CD1c-positive myeloid dendritic cell (primary cell): Measurements from ENCODE around the gene C3AR1.
A peak's percentile ranks its signal among the peaks of the same experiment; 100 is the strongest.
"Not testable (repeated sequence)": the region's sequence is repeated elsewhere in the genome, so short reads cannot be mapped to it uniquely, and the experiment has no call there.

Experiments used
- DNase-seq: peaks from one replicate; pipeline ENCODE4 v3.0.0-alpha.2; 2016; ENCODE audit errors: extremely low spot score

Gene C3AR1

GRCh38 chr12:8065991-8066594, at the start of gene C3AR1:
C3AR1 (minus strand) TSS chr12:8066359; CDS start chr12:8060185, 6,174 bp downstream.
- peak; percentile 87 for DNase-seq

GRCh38 chr12:8113117-8113516, 47.0 kb upstream of the C3AR1 start:
- not testable (repeated sequence) for DNase-seq

GRCh38 chr12:8108808-8109398, 42.7 kb upstream of the C3AR1 start:
- DNase-seq: peak; percentile 88

- no peak for DNase-seq
Measured at GRCh38 chr12:8099235-8099634, 33.1 kb upstream of the C3AR1 start.

- DNase-seq: no peak
Measured at GRCh38 chr12:8096281-8096915, 30.2 kb upstream of the C3AR1 start.

GRCh38 chr12:8093291-8093690, 27.1 kb upstream of the C3AR1 start:
- DNase-seq: no peak

- peak; percentile 71 for DNase-seq
Measured at GRCh38 chr12:8089716-8090115, 23.6 kb upstream of the C3AR1 start.

GRCh38 chr12:8089277-8089676, 23.1 kb upstream of the C3AR1 start:
- DNase-seq: not testable (repeated sequence)

- peak; percentile 33 for DNase-seq
Measured at GRCh38 chr12:8088574-8088973, 22.4 kb upstream of the C3AR1 start.

GRCh38 chr12:8087666-8088065, 21.5 kb upstream of the C3AR1 start:
- no peak for DNase-seq

GRCh38 chr12:8084351-8084750, 18.2 kb upstream of the C3AR1 start:
- DNase-seq: not testable (repeated sequence)

GRCh38 chr12:8082808-8083100, 16.6 kb upstream of the C3AR1 start:
- no peak for DNase-seq

- no peak for DNase-seq
Measured at GRCh38 chr12:8081251-8081920, 15.2 kb upstream of the C3AR1 start.

GRCh38 chr12:8080120-8080519, 14.0 kb upstream of the C3AR1 start:
- peak; percentile 81 for DNase-seq

GRCh38 chr12:8078916-8079315, 12.8 kb upstream of the C3AR1 start:
- DNase-seq: no peak

- peak; percentile 59 for DNase-seq
Measured at GRCh38 chr12:8078398-8078797, 12.2 kb upstream of the C3AR1 start.

GRCh38 chr12:8077207-8077606, 11.0 kb upstream of the C3AR1 start:
- DNase-seq: peak; percentile 59

- DNase-seq: no peak
Measured at GRCh38 chr12:8076366-8076765, 10.2 kb upstream of the C3AR1 start.

GRCh38 chr12:8075935-8076334, 9.8 kb upstream of the C3AR1 start:
- no peak for DNase-seq

- not testable (repeated sequence) for DNase-seq
Measured at GRCh38 chr12:8071820-8072219, 5.7 kb upstream of the C3AR1 start.

GRCh38 chr12:8069582-8069981, 3.4 kb upstream of the C3AR1 start:
- DNase-seq: peak; percentile 44

GRCh38 chr12:8064131-8064530, 2.0 kb downstream of the C3AR1 start:
- DNase-seq: peak; percentile 39

GRCh38 chr12:8058506-8058905, 7.7 kb downstream of the C3AR1 start:
- no peak for DNase-seq
